Muscle layer of colon (tissue), 2 donors: ENCODE data around the gene ERRFI1.
"Not testable (repeated sequence)": the region's sequence is repeated elsewhere in the genome, so short reads cannot be mapped to it uniquely, and the experiment has no call there.

Experiments
- H3K27ac ChIP-seq: one replicate; pipeline ENCODE4 v1.7.0; 2013; ENCODE audit warnings: low read depth, mild to moderate bottlenecking, low read length, moderate library complexity
- H3K27me3 ChIP-seq, 2 donors: one replicate each; pipeline ENCODE4 v1.7.0; 2013; ENCODE audit warnings: low read length in 2 of 2, mild to moderate bottlenecking in 2 of 2; ENCODE audit not compliant: insufficient read depth in 2 of 2, control insufficient read depth in 1 of 2
- H3K36me3 ChIP-seq: one replicate; pipeline ENCODE4 v1.7.0; 2013; ENCODE audit warnings: mild to moderate bottlenecking, low read length; ENCODE audit not compliant: insufficient read depth
- H3K4me1 ChIP-seq: one replicate; pipeline ENCODE4 v1.7.0; 2013; ENCODE audit warnings: mild to moderate bottlenecking, low read length; ENCODE audit not compliant: insufficient read depth
- H3K4me3 ChIP-seq, 2 donors: one replicate each; pipeline ENCODE4 v1.7.0; 2013; ENCODE audit warnings: low read length in 2 of 2, low read depth in 1 of 2, mild to moderate bottlenecking in 1 of 2, moderate library complexity in 1 of 2
- H3K9ac ChIP-seq: one replicate; pipeline ENCODE4 v1.7.0; 2013; ENCODE audit warnings: low read length
- H3K9me3 ChIP-seq: one replicate; pipeline ENCODE4 v1.7.0; 2013; ENCODE audit warnings: mild to moderate bottlenecking, low read length
- donor health status: abdominal sarcoma.
- donor health status: Adenocarcinoma of cecum.

ERRFI1 gene

DNA sequence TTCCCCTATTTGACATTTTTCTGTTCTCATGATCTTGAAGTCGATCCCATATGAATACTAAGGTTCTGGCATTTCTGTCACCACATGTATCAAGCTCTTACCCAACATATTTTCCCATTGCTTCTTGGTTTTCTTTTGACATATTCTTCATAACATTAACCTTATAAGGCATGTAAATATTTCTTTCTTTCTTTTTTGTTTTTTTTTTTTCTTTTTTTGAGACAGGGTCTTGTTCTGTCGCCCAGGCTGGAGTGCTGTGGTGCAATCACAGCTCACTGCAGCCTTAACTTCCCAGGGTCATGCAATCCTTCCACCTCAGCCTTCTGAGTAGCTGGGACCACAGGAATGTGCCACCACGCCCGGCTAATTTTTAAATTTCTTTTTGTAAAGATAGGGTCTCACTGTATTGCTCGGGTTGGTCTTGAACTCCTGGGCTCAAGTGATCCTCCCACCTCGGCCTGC lies 33.1 kb upstream of the ERRFI1 start:
- Histone ChIP-seq H3K27me3 (no peaks in the 10 kb centered on the region), H3K4me3 (no peak overlapping the region), H3K27ac (no peak overlapping the region), H3K4me1 (peaks cover 19% of the 10 kb centered on the region), H3K36me3 (no peaks in the 10 kb centered on the region), H3K9ac (no peak overlapping the region), H3K9me3 (no peaks in the 10 kb centered on the region)

DNA sequence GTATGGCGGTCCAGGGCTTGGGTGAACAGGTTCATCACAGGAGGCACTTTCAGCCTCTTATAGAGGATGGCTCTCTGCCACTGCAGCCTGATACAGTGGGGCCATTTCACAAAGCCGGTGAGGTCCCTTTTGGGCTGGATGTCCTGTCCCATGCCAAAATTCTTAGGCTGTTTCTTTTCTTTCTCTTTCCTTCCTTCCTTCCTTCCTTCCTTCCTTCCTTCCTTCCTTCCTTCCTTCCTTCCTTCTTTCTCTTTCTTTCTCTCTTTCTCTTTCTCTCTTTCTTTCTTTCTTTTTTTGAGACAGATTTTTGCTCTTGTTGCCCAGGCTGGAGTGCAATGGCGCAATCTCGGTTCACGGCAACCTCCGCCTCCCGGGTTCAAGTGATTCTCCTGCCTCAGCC lies 31.7 kb upstream of the ERRFI1 start:
- not testable (repeated sequence) for H3K9me3 ChIP-seq, H3K27ac ChIP-seq, H3K4me3 ChIP-seq, H3K9ac ChIP-seq, H3K36me3 ChIP-seq, H3K27me3 ChIP-seq, H3K4me1 ChIP-seq

DNA sequence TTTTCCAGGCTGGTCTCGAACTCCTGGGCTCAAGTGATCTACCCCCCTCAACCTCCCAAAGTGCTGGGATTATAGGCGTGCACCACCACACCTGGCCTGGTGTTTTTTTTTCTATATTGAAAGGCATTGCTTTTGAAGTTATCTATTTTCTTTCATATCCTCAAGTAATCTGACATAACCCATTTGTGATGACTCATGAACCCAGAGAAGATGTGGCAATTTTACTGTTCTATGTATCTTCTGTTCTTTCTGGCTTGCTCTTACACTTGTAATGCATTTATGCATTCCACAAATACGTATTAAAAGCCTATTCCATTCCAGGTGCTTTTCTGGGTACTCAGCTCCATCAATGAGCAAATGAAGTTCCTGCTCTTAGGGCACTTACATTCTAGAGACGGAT lies 29.9 kb upstream of the ERRFI1 start:
- no peak overlapping the region for H3K9ac ChIP-seq
- H3K27ac ChIP-seq = no peak overlapping the region
- H3K9me3 ChIP-seq = no peaks in the 10 kb centered on the region
- H3K36me3 ChIP-seq = no peaks in the 10 kb centered on the region
- no peaks in the 10 kb centered on the region for H3K27me3 ChIP-seq
- no peak overlapping the region for H3K4me3 ChIP-seq
- H3K4me1 ChIP-seq = no peaks in the 10 kb centered on the region

DNA sequence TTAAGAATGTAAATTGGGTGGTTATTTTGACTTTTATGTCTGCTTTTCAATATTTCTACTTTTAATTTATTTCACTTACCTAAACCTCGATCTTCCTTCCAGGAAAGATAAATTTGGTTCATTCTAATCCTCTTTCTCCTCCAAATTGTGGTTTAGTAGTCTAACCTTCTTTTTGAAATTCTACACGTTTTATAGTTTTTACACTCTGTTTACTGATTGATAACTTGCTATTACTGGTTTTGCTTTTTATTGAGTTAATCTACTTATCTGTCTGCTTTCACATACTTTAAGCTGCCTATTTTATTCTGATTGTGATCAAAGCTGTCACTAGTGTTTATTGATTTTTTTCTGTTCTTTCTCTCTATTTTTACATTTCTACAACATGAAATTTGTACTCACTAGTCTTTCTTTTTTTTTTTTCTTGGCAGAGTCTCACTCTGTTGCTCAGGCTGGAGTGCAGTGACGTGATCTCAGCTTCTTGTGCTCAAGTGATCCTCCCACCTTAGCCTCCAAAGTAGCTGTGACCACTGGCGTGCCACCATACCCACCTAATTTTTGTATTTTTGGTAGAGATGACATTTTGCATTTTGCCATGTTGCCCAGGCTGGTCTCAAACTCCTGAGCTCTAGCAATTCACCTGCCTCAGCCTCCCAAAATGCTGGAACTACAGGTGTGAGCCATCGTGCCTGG lies 27.9 kb upstream of the ERRFI1 start:
- Histone ChIP-seq H3K27me3 (no peaks in the 10 kb centered on the region), H3K36me3 (no peaks in the 10 kb centered on the region)

DNA sequence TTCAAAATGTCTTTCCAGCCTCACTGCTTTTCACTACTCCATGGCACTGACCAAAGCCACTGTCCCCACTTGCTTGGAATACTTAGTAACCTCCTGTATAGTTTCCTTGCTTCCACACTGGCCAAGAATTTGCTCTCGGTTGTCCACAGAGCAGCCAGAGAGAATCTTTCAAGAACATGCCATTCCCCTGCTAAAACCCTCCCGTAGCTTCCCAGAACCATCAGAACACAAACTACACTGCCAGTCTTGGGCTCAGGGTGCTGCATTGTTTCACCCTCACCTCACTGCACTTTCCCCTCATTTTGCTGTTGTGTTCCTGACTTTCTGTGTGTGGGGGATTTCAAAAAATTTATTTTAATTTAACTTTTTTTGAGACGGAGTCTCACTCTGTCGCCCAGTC lies 25.5 kb upstream of the ERRFI1 start:
- no peak overlapping the region for H3K4me3 ChIP-seq
- no peaks in the 10 kb centered on the region for H3K27me3 ChIP-seq
- no peaks in the 10 kb centered on the region for H3K9me3 ChIP-seq
- H3K36me3 ChIP-seq = no peaks in the 10 kb centered on the region
- H3K27ac ChIP-seq = peak overlapping the region; percentile 34
- no peak overlapping the region for H3K9ac ChIP-seq
- no peaks in the 10 kb centered on the region for H3K4me1 ChIP-seq

More for the DNA sequence above, 27.9 kb upstream of the ERRFI1 start:
- H3K4me1 ChIP-seq = no peaks in the 10 kb centered on the region
- no peak overlapping the region for H3K4me3 ChIP-seq
- peak overlapping the region; percentile 7 for H3K27ac ChIP-seq
- no peaks in the 10 kb centered on the region for H3K9me3 ChIP-seq
- no peak overlapping the region for H3K9ac ChIP-seq

DNA sequence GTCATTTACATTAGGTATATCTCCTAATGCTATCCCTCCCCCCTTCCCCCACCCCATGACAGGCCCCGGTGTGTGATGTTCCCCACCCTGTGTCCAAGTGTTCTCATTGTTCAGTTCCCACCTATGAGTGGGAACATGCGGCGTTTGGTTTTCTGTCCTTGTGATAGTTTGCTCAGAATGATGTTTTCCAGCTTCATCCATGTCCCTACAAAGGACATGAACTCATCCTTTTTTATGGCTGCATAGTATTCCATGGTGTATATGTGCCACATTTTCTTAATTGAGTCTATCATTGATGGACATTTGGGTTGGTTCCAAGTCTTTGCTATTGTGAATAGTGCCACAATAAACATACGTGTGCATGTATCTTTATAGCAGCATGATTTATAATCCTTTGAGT lies 23.1 kb upstream of the ERRFI1 start:
- H3K36me3 ChIP-seq, H3K9me3 ChIP-seq, H3K27me3 ChIP-seq, H3K9ac ChIP-seq, H3K4me3 ChIP-seq, H3K4me1 ChIP-seq, H3K27ac ChIP-seq: not testable (repeated sequence)

DNA sequence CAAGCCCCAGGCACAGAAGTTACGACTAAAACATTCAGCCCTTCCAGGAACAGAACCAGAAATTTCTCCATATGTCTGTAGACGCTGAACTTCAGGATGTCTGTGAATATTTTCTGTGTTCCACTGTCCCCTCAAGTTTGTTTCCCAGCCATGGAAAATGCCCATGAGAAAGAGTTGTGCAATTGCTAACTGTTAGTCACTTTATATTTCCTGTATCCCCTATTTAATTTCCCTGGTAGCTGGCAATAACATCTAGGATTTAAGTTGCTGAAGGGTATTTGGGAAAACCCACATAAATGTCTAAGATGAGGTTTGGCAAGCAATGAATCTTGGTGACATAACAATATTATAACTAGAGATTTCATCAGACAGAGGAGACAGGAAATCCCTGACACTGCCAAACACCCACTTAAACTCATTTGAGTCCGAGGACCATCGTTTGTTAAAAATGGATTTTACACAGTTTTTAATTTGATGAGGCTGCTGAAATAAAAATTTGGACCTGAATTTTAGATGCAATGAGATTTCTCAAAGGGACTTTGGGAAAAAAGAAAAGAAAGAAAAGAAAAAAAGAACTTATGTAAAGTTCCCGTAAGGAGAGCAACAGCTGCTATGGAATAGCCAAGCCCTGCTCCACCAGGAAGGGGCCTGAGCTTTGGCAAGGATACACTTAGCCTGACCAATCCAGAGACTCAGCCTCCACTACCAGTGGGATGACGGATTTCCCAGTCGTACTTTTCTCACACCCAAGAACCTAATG lies 21.8 kb upstream of the ERRFI1 start:
- H3K9me3 ChIP-seq = no peaks in the 10 kb centered on the region
- H3K4me1 ChIP-seq = no peaks in the 10 kb centered on the region
- H3K27ac ChIP-seq = no peak overlapping the region
- no peaks in the 10 kb centered on the region for H3K27me3 ChIP-seq
- H3K36me3 ChIP-seq = no peaks in the 10 kb centered on the region
- H3K4me3 ChIP-seq = no peak overlapping the region
- H3K9ac ChIP-seq = no peak overlapping the region

DNA sequence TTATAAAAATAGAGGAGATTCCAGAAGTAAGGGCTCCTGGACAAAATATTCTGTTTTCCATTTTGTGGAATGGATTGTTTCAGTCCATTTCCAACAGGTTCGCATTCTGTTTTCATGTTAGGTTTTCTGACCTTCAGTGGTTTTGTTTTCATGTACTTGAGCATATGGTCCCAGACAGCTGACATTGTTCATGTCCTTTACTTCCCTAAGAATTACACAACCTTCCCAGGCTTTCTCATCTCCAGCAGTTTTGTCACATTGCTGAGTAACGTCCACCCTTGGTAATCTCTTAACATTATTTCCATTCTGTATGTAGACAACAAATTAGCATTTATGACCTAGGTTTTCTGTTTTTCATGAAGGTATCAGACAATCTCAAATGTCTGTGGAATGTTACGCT lies 21.0 kb upstream of the ERRFI1 start:
- H3K27ac ChIP-seq = no peak overlapping the region
- H3K36me3 ChIP-seq = no peaks in the 10 kb centered on the region
- no peaks in the 10 kb centered on the region for H3K9me3 ChIP-seq
- no peaks in the 10 kb centered on the region for H3K27me3 ChIP-seq
- H3K4me3 ChIP-seq = no peak overlapping the region
- H3K9ac ChIP-seq = no peak overlapping the region
- H3K4me1 ChIP-seq = no peaks in the 10 kb centered on the region

DNA sequence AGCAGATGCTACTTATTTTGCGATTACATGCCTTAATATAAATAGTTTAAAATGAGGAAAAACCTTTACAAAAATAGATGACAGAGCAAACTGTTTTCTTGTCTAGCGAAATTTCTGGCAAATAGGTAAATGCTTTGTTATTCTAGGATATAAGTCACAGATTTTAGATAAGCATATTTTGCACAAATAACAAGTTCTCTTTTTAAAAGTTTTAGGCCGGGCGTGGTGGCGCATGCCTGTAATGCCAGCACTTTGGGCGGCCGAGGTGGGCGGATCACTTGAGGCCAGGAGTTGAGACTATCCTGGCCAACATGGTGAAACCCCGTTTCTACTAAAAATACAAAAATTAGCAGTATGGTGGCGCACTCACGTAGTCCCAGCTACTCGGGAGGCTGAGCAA lies 20.3 kb upstream of the ERRFI1 start:
- no peak overlapping the region for H3K4me3 ChIP-seq
- H3K36me3 ChIP-seq = no peaks in the 10 kb centered on the region
- H3K9me3 ChIP-seq = peaks cover 2% of the 10 kb centered on the region
- H3K9ac ChIP-seq = no peak overlapping the region
- no peaks in the 10 kb centered on the region for H3K4me1 ChIP-seq
- no peaks in the 10 kb centered on the region for H3K27me3 ChIP-seq
- no peak overlapping the region for H3K27ac ChIP-seq

DNA sequence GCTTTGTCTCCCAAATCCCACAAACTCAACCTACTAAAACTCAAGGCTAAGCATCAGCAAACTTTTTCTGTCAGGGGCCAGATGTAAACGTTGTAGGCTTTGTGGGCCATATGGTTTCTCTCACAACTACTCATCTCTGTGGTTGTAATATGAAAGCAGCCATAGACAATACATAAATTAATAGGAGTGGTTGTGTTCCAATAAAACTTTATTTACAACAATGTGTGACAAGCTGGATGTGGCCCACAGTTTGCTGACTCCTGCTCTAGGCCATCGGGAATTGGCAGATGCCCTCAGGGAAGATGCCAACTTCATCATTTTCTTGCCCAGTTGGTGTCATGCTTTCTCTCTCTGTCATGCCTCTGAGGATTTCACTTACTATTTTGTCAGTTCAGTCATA lies 17.5 kb upstream of the ERRFI1 start:
- H3K9me3 ChIP-seq = peaks cover 2% of the 10 kb centered on the region
- peak overlapping the region; percentile 37 for H3K27ac ChIP-seq
- H3K4me3 ChIP-seq = no peak overlapping the region
- no peak overlapping the region for H3K9ac ChIP-seq
- H3K27me3 ChIP-seq = no peaks in the 10 kb centered on the region
- no peaks in the 10 kb centered on the region for H3K36me3 ChIP-seq
- H3K4me1 ChIP-seq = no peaks in the 10 kb centered on the region

DNA sequence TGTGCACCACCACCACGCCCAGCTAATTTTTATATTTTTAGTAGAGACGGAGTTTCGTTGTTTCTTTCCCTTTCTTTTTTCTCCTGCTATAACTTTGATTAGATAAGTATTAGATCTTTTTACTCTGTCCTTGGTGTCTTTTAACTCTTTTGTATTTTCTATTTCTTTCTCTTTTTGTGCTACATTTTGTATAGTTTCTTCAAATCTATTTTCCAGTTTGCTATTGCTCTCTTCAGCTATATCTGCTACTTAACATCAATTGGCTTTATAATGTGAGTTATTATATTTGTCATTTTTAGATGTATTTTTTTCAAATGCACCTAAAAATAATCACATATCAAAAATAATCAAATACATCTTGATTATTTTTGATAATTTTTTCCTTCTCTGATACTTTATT lies 16.0 kb upstream of the ERRFI1 start:
- no peaks in the 10 kb centered on the region for H3K4me1 ChIP-seq
- no peak overlapping the region for H3K27ac ChIP-seq
- H3K36me3 ChIP-seq = no peaks in the 10 kb centered on the region
- no peak overlapping the region for H3K4me3 ChIP-seq
- H3K9ac ChIP-seq = no peak overlapping the region
- no peaks in the 10 kb centered on the region for H3K27me3 ChIP-seq
- peaks cover 2% of the 10 kb centered on the region for H3K9me3 ChIP-seq

DNA sequence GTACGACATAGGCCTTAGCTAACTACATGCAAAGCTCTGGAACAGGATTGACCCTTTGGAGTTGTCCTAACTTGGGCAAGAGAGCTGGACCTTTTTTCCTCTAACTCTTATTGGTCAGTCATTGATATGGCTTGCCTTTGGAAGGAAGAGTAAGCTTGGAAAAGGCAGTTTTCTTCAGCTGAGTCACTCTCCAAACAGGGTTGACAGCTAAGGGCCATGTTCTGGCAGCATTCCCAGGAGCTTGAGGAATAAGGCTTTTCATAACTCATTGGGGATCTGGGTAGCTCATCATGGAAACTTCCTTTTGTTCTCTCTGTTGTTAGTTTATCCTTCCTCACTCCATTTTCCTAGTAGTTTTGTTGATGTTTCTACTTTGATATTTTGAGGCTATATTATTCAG lies 14.5 kb upstream of the ERRFI1 start:
- Histone ChIP-seq H3K9ac (no peak overlapping the region), H3K27ac (no peak overlapping the region), H3K9me3 (peaks cover 2% of the 10 kb centered on the region), H3K36me3 (no peaks in the 10 kb centered on the region), H3K4me3 (no peak overlapping the region), H3K27me3 (no peaks in the 10 kb centered on the region), H3K4me1 (no peaks in the 10 kb centered on the region)
